ENCODE results near the gene HPF1.

Gene HPF1

GRCh38 chr4:169766741-169767140 is 9.0 kb upstream of the HPF1 start:
- ATAC-seq (ENCODE audit: insufficient read depth, low read depth) (no peak), DNase-seq (no peak)
- Histone ChIP-seq H3K9ac (ENCODE audit: low read depth, low read length) (no peak overlapping the region), H3K27ac (ENCODE audit: low read length) (no peak overlapping the region), H3K9me3 (ENCODE audit: insufficient read depth, low read length, severe bottlenecking) (no peaks in the 10 kb centered on the region), H2AFZ (ENCODE audit: low read depth, low read length) (no peak overlapping the region), H4K20me1 (ENCODE audit: insufficient read depth, low read length) (no peaks in the 10 kb centered on the region), H3K4me1 (ENCODE audit: insufficient read depth, low read length) (peaks cover 18% of the 10 kb centered on the region), H3K4me3 (ENCODE audit: low read depth in 1 of 2, low read length in 2 of 2) (no peak overlapping the region), H3K79me2 (ENCODE audit: insufficient read depth, low read length) (no peaks in the 10 kb centered on the region), H3K36me3 (ENCODE audit: insufficient read depth, low read length) (no peaks in the 10 kb centered on the region), H3K27me3 (ENCODE audit: insufficient read depth, low read length, poor library complexity) (no peaks in the 10 kb centered on the region), H3K4me2 (ENCODE audit: insufficient read depth, low read length) (no peak overlapping the region)
- TF ChIP-seq CTCF (IDR thresholded peaks at IDR 0.05; ENCODE audit: borderline replicate concordance, extremely low read depth, low read length, poor library complexity, severe bottlenecking) (no peak), EZH2 (IDR thresholded peaks at IDR 0.05; ENCODE audit: borderline replicate concordance, low read depth, low read length, severe bottlenecking) (no peak)

DNA sequence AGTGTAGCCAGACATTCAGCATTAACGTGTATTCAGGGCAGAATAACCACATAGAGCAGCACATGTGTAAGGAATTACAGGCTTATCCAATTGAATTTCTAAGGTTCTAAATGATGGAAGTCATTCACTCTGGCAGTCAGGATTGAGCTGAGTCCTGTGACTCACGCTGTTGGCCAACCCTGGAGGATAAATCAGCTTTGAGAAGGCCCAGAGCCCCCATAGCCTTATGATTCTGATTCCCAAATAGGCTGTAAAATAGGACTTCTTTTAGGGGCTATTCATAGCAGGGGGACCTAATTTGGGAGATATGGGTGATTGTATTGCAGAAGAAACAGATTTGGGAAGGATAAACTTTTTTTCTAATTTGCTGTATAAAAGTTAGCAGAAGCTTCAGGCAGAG is 8.1 kb upstream of the HPF1 start:
- no peaks in the 10 kb centered on the region for H3K9me3 ChIP-seq (ENCODE audit: insufficient read depth, low read length, severe bottlenecking)
- TF ChIP-seq CTCF (IDR thresholded peaks at IDR 0.05; ENCODE audit: borderline replicate concordance, extremely low read depth, low read length, poor library complexity, severe bottlenecking) (no peak), EZH2 (IDR thresholded peaks at IDR 0.05; ENCODE audit: borderline replicate concordance, low read depth, low read length, severe bottlenecking) (no peak)
- H4K20me1 ChIP-seq (ENCODE audit: insufficient read depth, low read length): no peaks in the 10 kb centered on the region
- no peak overlapping the region for H3K4me3 ChIP-seq (ENCODE audit: low read depth in 1 of 2, low read length in 2 of 2)
- H3K27ac ChIP-seq (ENCODE audit: low read length): no peak overlapping the region
- DNase-seq (no peak), ATAC-seq (ENCODE audit: insufficient read depth, low read depth) (no peak)
- H3K4me2 ChIP-seq (ENCODE audit: insufficient read depth, low read length): no peak overlapping the region
- H3K27me3 ChIP-seq (ENCODE audit: insufficient read depth, low read length, poor library complexity): no peaks in the 10 kb centered on the region
- H3K36me3 ChIP-seq (ENCODE audit: insufficient read depth, low read length): no peaks in the 10 kb centered on the region
- H3K4me1 ChIP-seq (ENCODE audit: insufficient read depth, low read length): peaks cover 19% of the 10 kb centered on the region
- H3K79me2 ChIP-seq (ENCODE audit: insufficient read depth, low read length): no peaks in the 10 kb centered on the region
- H3K9ac ChIP-seq (ENCODE audit: low read depth, low read length): no peak overlapping the region
- no peak overlapping the region for H2AFZ ChIP-seq (ENCODE audit: low read depth, low read length)

DNA sequence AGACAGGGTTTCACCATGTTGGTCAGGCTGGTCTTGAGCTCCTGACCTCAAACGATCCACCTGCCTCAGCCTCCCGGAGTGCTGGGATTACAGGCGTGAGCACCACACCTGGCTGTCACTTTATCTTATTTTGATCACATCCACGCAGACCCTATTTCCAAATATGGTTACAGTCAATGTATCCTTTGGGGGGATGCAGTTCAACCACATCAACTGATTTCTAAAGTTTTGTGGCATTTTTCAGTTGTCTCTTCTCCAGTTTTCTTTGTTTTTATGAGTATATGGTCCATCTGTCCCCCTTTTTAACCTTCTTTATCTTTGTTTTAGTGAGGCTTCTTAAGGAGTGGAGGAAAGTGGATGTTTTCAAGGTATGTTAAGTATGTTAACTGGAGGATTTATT is 4.1 kb upstream of the HPF1 start:
- H3K9me3 ChIP-seq (ENCODE audit: insufficient read depth, low read length, severe bottlenecking): no peaks in the 10 kb centered on the region
- no peak overlapping the region for H3K4me2 ChIP-seq (ENCODE audit: insufficient read depth, low read length)
- peaks cover 27% of the 10 kb centered on the region for H3K4me1 ChIP-seq (ENCODE audit: insufficient read depth, low read length)
- H3K27ac ChIP-seq (ENCODE audit: low read length): no peak overlapping the region
- no peak overlapping the region for H2AFZ ChIP-seq (ENCODE audit: low read depth, low read length)
- H3K79me2 ChIP-seq (ENCODE audit: insufficient read depth, low read length): peaks cover 2% of the 10 kb centered on the region
- no peak overlapping the region for H3K4me3 ChIP-seq (ENCODE audit: low read depth in 1 of 2, low read length in 2 of 2)
- ATAC-seq (ENCODE audit: insufficient read depth, low read depth) (peak; percentile 41), DNase-seq (peak; percentile 37)
- no peaks in the 10 kb centered on the region for H4K20me1 ChIP-seq (ENCODE audit: insufficient read depth, low read length)
- TF ChIP-seq CTCF (IDR thresholded peaks at IDR 0.05; ENCODE audit: borderline replicate concordance, extremely low read depth, low read length, poor library complexity, severe bottlenecking): no peak
- no peak for TF ChIP-seq EZH2 (IDR thresholded peaks at IDR 0.05; ENCODE audit: borderline replicate concordance, low read depth, low read length, severe bottlenecking)
- H3K36me3 ChIP-seq (ENCODE audit: insufficient read depth, low read length): no peaks in the 10 kb centered on the region
- H3K9ac ChIP-seq (ENCODE audit: low read depth, low read length): no peak overlapping the region
- H3K27me3 ChIP-seq (ENCODE audit: insufficient read depth, low read length, poor library complexity): no peaks in the 10 kb centered on the region
